ENCODE data around the gene PPP1R15A. TPM values are rescaled to one million over a fixed set of nuclear protein-coding genes. Genes with fewer than 3 reads are reported as not detected.
A peak's percentile ranks its signal among the peaks of the same experiment; 100 is the strongest.
"Not testable (repeated sequence)": the region's sequence is repeated elsewhere in the genome, so short reads cannot be mapped to it uniquely, and the experiment has no call there.

Gene PPP1R15A
- total RNA-seq, 2 experiments from 2014 or later, result 104 to 124 TPM

DNA sequence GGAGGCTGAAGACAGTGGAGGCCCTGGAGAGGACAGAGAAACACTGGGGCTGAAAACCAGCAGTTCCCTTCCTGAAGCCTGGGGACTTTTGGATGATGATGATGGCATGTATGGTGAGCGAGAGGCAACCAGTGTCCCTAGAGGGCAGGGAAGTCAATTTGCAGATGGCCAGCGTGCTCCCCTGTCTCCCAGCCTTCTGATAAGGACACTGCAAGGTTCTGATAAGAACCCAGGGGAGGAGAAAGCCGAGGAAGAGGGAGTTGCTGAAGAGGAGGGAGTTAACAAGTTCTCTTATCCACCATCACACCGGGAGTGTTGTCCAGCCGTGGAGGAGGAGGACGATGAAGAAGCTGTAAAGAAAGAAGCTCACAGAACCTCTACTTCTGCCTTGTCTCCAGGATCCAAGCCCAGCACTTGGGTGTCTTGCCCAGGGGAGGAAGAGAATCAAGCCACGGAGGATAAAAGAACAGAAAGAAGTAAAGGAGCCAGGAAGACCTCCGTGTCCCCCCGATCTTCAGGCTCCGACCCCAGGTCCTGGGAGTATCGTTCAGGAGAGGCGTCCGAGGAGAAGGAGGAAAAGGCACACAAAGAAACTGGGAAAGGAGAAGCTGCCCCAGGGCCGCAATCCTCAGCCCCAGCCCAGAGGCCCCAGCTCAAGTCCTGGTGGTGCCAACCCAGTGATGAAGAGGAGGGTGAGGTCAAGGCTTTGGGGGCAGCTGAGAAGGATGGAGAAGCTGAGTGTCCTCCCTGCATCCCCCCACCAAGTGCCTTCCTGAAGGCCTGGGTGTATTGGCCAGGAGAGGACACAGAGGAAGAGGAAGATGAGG is 1.5 kb downstream of the PPP1R15A start:
- Mint-ChIP-seq H3K27ac (peak overlapping the region; percentile 98), H3K36me3 (ENCODE audit: low read depth) (peaks cover 51% of the 10 kb centered on the region), H3K4me1 (ENCODE audit: low read depth) (peaks cover 55% of the 10 kb centered on the region), H3K27me3 (ENCODE audit: low read depth) (no peaks in the 10 kb centered on the region), H3K9me3 (ENCODE audit: insufficient read depth) (no peaks in the 10 kb centered on the region), H3K4me3 (peak overlapping the region; percentile 99)
- no peak for ATAC-seq
- POLR2A ChIA-PET, result interaction anchor here (0.8 to 5.7 kb wide), 11 partner anchors 15 to 119 kb away, joined by 3 to 74 read pairs (median 5); partner anchors contain the start of genes DHDH, FTL, GYS1 and NUCB1
- peak; percentile 37 for DNase-seq
- CTCF ChIA-PET, result interaction anchor here (1.0 to 2.5 kb wide), 4 partner anchors 27 to 120 kb away, joined by 3 to 12 read pairs (median 8); partner anchors contain the start of genes GYS1, NUCB1 and RUVBL2

DNA sequence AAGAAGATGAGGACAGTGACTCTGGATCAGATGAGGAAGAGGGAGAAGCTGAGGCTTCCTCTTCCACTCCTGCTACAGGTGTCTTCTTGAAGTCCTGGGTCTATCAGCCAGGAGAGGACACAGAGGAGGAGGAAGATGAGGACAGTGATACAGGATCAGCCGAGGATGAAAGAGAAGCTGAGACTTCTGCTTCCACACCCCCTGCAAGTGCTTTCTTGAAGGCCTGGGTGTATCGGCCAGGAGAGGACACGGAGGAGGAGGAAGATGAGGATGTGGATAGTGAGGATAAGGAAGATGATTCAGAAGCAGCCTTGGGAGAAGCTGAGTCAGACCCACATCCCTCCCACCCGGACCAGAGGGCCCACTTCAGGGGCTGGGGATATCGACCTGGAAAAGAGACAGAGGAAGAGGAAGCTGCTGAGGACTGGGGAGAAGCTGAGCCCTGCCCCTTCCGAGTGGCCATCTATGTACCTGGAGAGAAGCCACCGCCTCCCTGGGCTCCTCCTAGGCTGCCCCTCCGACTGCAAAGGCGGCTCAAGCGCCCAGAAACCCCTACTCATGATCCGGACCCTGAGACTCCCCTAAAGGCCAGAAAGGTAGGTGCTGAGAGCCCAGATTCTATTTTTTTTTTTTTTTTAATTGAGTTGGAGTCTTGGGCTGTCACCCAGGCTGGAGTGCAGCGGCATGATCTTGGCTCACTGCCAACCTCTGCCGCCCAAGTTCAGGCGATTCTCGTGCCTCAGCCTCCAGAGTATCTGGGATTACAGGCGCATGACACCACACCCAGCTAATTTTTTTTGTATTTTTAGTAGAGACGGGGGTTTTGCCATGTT is 2.3 kb downstream of the PPP1R15A start:
- H3K27ac Mint-ChIP-seq, result peak overlapping the region; percentile 98
- DNase-seq, result peak; percentile 45
- no peaks in the 10 kb centered on the region for H3K27me3 Mint-ChIP-seq (ENCODE audit: low read depth)
- peak; percentile 5 for ATAC-seq
- peaks cover 54% of the 10 kb centered on the region for H3K4me1 Mint-ChIP-seq (ENCODE audit: low read depth)
- CTCF ChIA-PET, result interaction anchor here (0.6 to 2.5 kb wide), 8 partner anchors 26 to 325 kb away, joined by 3 to 12 read pairs (median 6); partner anchors contain the start of genes GYS1, NUCB1 and RUVBL2
- peak overlapping the region; percentile 99 for H3K4me3 Mint-ChIP-seq
- H3K9me3 Mint-ChIP-seq (ENCODE audit: insufficient read depth), result no peaks in the 10 kb centered on the region
- POLR2A ChIA-PET, result interaction anchor here (0.8 to 5.7 kb wide), 11 partner anchors 16 to 119 kb away, joined by 3 to 74 read pairs (median 5); partner anchors contain the start of genes DHDH, FTL, GYS1 and NUCB1
- peaks cover 52% of the 10 kb centered on the region for H3K36me3 Mint-ChIP-seq (ENCODE audit: low read depth)

DNA sequence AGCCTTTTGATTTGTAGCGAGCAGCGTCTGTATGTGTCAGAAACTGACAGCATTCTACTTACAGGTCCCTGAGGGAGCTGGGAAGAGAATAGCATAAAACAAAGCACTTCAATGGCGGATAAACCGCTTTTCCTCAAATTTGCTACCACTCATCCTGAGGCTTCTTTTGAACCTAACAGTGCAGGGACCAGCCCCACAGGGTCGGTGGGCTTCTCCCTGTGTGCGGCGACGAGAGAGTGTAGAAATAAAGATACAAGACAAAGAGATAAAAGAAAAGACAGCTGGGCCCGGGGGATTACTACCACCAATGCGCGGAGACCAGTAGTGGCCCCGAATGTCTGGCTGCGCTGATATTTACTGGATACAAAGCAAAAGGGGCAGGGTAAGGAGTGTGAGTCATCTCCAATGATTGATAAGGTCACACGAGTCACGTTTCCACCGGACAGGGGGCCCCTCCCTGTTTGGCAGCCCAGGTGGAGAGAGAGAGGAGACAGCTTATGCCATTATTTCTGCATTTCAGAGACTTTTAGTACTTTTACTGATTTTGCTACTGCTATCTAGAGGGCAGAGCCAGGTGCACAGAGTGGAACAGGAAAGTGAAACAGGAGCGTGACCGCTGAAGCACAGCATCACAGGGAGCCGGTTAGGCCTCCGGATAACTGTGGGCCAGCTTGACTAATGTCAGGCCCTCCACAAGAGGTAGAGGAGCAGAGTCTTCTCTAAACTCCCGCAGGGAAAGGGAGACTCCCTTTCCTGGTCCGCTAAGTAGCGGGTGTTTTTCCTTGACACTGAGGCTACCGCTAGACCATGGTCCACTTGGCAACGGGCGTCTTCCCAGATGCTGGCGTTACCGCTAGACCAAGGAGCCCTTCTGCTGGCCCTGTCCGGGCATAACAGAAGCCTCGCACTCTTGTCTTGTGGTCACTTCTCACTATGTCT is 4.1 kb downstream of the PPP1R15A start:
- not testable (repeated sequence) for ATAC-seq; H3K9me3 Mint-ChIP-seq (ENCODE audit: insufficient read depth); H3K27me3 Mint-ChIP-seq (ENCODE audit: low read depth)
- ChIA-PET CTCF (interaction anchor here (0.6 to 2.3 kb wide), 3 partner anchors 94 to 616 kb away, joined by 3 to 7 read pairs (median 6); partner anchors contain the start of genes GYS1 and RUVBL2), POLR2A (interaction anchor here (1.1 to 5.7 kb wide), 6 partner anchors 20 to 117 kb away, joined by 3 to 74 read pairs (median 14); partner anchors contain the start of genes FTL, GYS1, NUCB1 and RUVBL2)
- Mint-ChIP-seq H3K4me1 (ENCODE audit: low read depth) (peaks cover 54% of the 10 kb centered on the region), H3K27ac (peak overlapping the region; percentile 98), H3K4me3 (peak overlapping the region; percentile 99), H3K36me3 (ENCODE audit: low read depth) (peaks cover 54% of the 10 kb centered on the region)
- peak; percentile 48 for DNase-seq

DNA sequence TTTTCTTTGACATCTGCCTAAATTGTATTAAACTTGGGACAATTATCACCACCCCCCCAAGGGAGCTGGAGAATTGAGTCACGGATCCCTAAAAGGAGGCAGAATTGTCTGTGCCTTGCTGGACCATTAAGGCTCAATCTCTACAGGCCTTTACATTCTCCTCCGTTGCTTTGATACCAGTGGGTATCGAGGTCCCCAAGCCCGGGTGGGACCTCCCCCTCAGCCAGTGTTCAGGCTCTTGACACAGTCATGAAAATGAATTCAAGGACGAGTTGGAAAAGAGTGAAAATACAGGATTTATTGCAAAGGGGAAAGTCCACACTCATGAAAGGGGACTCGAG is 5.6 kb downstream of the PPP1R15A start:
- DNase-seq, result no peak
- CTCF ChIA-PET, result interaction anchor here (2.8 kb wide), 1 partner anchor 93 kb away, joined by 7 read pairs; no protein-coding TSS in a partner anchor
- Mint-ChIP-seq H3K4me3 (no peak overlapping the region), H3K27ac (peak overlapping the region; percentile 65), H3K9me3 (ENCODE audit: insufficient read depth) (no peaks in the 10 kb centered on the region), H3K4me1 (ENCODE audit: low read depth) (peaks cover 51% of the 10 kb centered on the region), H3K27me3 (ENCODE audit: low read depth) (no peaks in the 10 kb centered on the region), H3K36me3 (ENCODE audit: low read depth) (peaks cover 53% of the 10 kb centered on the region)
- ATAC-seq, result no peak
- POLR2A ChIA-PET, result interaction anchor here (3.8 kb wide), 1 partner anchor 23 kb away, joined by 13 read pairs; the partner anchor contains the start of gene NUCB1

DNA sequence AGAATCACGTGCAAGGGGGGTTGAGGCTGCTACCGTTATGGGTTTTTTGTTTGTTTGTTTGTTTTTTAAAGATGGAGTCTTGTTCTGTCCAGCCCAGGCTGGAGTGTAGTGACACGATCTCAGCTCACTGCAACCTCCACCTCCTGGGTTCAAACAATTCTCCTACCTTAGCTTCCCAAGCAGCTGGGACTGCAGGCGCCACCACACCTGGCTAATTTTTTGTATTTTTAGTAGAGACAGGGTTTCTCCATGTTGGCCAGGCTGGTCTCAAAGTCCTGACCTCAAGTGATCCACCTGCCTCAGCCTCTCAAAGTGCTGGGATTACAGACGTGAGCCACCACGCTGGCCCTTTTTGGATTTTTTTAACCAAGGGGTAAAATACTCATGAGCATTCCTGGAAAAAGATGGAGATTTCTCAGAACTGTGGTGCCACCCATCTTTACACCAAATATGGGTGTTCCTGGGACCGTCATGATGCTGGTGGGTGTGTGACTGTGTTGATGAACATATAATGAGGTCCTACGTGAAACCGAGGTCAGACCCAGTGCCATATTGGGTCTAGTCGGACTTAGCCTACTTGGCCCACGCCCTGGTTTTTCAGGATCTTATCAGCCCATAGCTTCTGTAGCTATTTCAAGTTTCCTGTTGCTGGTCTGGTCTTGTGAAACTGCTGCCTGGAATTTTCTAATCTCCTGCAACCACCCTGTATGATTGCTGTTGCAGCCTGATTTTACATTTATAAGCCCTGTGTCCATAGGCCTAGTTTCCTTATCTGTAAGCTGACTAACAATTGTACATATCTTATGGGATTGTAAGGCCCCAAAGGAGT is 6.2 kb downstream of the PPP1R15A start:
- peak overlapping the region; percentile 65 for H3K27ac Mint-ChIP-seq

DNA sequence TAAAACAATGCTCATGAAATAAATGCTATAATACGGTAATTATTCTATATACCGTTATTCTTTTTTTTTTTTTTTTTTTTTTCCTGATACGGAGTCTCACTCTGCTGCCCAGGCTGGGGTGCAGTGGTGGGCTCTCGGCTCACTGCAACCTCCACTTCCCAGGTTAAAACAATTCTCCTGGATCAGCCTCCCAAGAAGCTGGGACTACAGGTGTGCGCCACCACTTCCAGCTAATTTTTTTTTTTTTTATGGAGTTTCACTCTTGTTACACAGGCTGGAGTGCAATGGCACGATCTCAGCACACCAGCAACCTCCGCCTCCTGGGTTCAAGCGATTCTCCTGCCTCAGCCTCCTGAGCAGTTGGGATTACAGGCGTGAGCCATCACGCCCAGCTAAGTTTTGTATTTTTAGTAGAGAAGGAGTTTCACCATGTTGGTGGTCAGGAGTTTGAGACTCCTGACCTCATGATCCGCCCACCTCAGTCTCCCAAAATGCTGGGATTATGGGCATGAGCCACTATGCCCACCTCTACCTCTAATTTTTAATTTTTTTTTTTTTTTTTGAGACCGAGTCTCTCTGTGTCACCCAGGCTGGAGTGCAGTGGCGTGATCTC is 6.9 kb downstream of the PPP1R15A start:
- Mint-ChIP-seq H3K27me3 (ENCODE audit: low read depth) (no peaks in the 10 kb centered on the region), H3K9me3 (ENCODE audit: insufficient read depth) (no peaks in the 10 kb centered on the region), H3K4me1 (ENCODE audit: low read depth) (peaks cover 40% of the 10 kb centered on the region), H3K4me3 (no peak overlapping the region), H3K27ac (no peak overlapping the region), H3K36me3 (ENCODE audit: low read depth) (peaks cover 40% of the 10 kb centered on the region)
- ATAC-seq (no peak), DNase-seq (no peak)
- ChIA-PET POLR2A (interaction anchor here (1.0 to 3.8 kb wide), 3 partner anchors 21 to 87 kb away, joined by 3 to 13 read pairs (median 4); partner anchors contain the start of gene NUCB1), CTCF (interaction anchor here (1.2 to 2.8 kb wide), 3 partner anchors 21 to 114 kb away, joined by 3 to 7 read pairs (median 4); partner anchors contain the start of genes NUCB1 and RUVBL2)

More for the DNA sequence above, 6.2 kb downstream of the PPP1R15A start:
- DNase-seq (peak; percentile 49), ATAC-seq (peak; percentile 5)
- Mint-ChIP-seq H3K4me3 (no peak overlapping the region), H3K36me3 (ENCODE audit: low read depth) (peaks cover 47% of the 10 kb centered on the region), H3K9me3 (ENCODE audit: insufficient read depth) (no peaks in the 10 kb centered on the region), H3K27me3 (ENCODE audit: low read depth) (no peaks in the 10 kb centered on the region), H3K4me1 (ENCODE audit: low read depth) (peaks cover 47% of the 10 kb centered on the region)
- POLR2A ChIA-PET, result interaction anchor here (1.0 to 3.8 kb wide), 2 partner anchors 22 to 87 kb away, joined by 3 to 13 read pairs; partner anchors contain the start of gene NUCB1
- CTCF ChIA-PET, result interaction anchor here (1.2 to 2.8 kb wide), 3 partner anchors 22 to 115 kb away, joined by 3 to 7 read pairs (median 4); partner anchors contain the start of genes NUCB1 and RUVBL2

DNA sequence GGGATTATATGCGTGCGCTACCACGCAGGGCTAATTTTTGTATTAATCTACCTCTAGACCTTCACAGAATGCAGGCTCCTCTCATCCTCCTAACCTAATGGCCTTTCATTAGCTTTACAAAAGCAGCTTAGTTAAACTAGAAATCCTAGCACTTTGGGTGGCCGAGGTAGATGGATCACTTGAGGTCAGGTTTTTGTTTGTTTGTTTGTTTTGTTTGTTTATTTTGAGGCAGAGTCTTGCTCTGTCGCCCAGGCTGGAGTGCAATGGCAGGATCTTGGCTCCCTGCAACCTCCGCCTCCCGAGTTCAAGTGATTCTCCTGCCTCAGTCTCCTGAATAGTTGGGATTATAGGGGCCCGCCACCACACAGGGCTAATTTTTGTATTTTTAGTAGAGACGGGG is 7.5 kb downstream of the PPP1R15A start:
- not testable (repeated sequence) for H3K9me3 Mint-ChIP-seq (ENCODE audit: insufficient read depth); H3K4me3 Mint-ChIP-seq; H3K27me3 Mint-ChIP-seq (ENCODE audit: low read depth); H3K27ac Mint-ChIP-seq; DNase-seq; ATAC-seq
- POLR2A ChIA-PET, result interaction anchor here (1.0 to 3.8 kb wide), 3 partner anchors 21 to 86 kb away, joined by 3 to 13 read pairs (median 4); partner anchors contain the start of gene NUCB1
- Mint-ChIP-seq H3K4me1 (ENCODE audit: low read depth) (peaks cover 34% of the 10 kb centered on the region), H3K36me3 (ENCODE audit: low read depth) (peaks cover 34% of the 10 kb centered on the region)
- CTCF ChIA-PET, result interaction anchor here (1.2 to 2.8 kb wide), 3 partner anchors 20 to 114 kb away, joined by 3 to 7 read pairs (median 4); partner anchors contain the start of genes NUCB1 and RUVBL2

DNA sequence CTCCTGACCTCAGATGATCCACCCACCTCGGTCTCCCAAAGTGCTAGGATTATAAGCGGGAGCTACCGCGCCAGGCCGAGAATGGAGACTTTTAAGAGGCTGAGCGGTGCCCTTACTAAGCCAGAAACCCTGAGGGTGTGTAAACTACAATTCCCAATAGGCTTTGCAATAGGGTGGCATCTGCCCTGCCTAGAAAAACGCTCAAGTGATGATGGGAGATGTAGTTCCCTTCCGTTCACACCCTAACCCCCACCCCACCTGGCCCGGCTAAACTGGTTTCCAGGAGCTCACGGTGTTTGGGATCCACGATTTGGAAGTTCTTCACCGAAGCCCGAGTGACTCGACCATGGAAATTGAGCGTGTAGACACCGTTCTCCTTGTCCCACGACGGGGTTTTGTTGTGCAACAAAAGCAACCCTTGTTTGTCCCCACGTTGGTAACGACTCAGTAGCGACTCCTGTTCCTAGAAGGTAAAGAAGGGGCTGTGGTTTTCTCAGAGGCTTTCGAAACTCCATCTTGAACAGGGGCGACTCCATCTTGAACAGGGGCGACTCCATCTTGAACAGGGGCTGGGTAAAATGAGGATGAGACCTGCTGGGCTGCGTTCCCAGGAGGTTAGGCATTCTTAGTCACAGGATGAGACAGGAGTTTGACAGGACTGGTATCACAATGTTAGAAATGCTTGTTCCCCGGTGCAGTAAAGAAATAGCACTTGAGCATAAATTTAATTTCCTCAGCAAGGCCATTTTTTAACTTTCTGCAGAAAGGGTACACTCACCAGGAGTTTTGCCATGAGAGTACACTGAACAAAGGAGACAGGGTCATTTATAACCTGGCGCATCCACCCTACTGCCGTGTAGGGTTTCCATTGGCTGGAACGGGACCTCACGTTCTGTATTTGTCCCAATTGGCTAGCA is 9.8 kb downstream of the PPP1R15A start:
- ATAC-seq (peak; percentile 17), DNase-seq (peak; percentile 38)
- no peak overlapping the region for H3K27ac Mint-ChIP-seq
- H3K27me3 Mint-ChIP-seq (ENCODE audit: low read depth), result no peaks in the 10 kb centered on the region
- ChIA-PET POLR2A (interaction anchor here (1.1 kb wide), 1 partner anchor 10 kb away, joined by 6 read pairs; the partner anchor contains the start of gene PPP1R15A), CTCF (no interaction called here)
- no peaks in the 10 kb centered on the region for H3K9me3 Mint-ChIP-seq (ENCODE audit: insufficient read depth)
- peaks cover 17% of the 10 kb centered on the region for H3K36me3 Mint-ChIP-seq (ENCODE audit: low read depth)
- H3K4me3 Mint-ChIP-seq, result no peak overlapping the region
- H3K4me1 Mint-ChIP-seq (ENCODE audit: low read depth), result peaks cover 17% of the 10 kb centered on the region

DNA sequence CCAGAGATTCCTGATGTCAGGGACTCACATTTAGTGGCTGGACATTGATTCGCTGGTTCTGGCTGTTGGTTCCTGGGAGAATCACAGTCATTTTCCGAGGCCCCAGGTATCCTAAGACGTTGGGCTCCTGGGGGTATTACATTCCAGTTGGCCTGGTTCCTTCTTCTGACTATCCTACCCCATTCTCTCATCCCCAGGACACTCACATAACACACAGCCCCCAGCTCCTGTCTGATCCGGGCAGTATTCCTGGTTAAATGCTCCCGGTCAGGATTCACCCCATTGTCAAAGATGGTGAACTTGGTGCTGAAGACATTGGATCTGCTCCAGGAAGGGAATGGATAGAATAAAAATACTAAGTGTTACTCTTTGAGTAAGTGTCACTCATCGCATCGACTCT is 11.5 kb downstream of the PPP1R15A start:
- POLR2A ChIA-PET, result no interaction called here
- H3K9me3 Mint-ChIP-seq (ENCODE audit: insufficient read depth), result no peaks in the 10 kb centered on the region

More for the DNA sequence above, 11.5 kb downstream of the PPP1R15A start:
- Mint-ChIP-seq H3K4me1 (ENCODE audit: low read depth) (peaks cover 3% of the 10 kb centered on the region), H3K27ac (no peak overlapping the region), H3K4me3 (no peak overlapping the region), H3K36me3 (ENCODE audit: low read depth) (peaks cover 3% of the 10 kb centered on the region), H3K27me3 (ENCODE audit: low read depth) (no peaks in the 10 kb centered on the region)
- CTCF ChIA-PET, result no interaction called here
- no peak for DNase-seq
- ATAC-seq, result no peak

Data from activated CD8-positive, alpha-beta T cell treated with anti-CD3 and anti-CD28 coated beads, Interleukin-2, amount 10 ng/mL, durations not matched to agents 7 days and 5 days (primary cell).